Measurements from ENCODE around the gene CD209. TPM values are rescaled to one million over a fixed set of nuclear protein-coding genes. Genes with fewer than 3 reads are reported as not detected.
"Not testable (repeated sequence)": the region's sequence is repeated elsewhere in the genome, so short reads cannot be mapped to it uniquely, and the experiment has no call there.

Gene CD209
- total and polyA plus RNA-seq, 12 donors, result 0.67 to 50.6 (median 14.8) TPM

DNA sequence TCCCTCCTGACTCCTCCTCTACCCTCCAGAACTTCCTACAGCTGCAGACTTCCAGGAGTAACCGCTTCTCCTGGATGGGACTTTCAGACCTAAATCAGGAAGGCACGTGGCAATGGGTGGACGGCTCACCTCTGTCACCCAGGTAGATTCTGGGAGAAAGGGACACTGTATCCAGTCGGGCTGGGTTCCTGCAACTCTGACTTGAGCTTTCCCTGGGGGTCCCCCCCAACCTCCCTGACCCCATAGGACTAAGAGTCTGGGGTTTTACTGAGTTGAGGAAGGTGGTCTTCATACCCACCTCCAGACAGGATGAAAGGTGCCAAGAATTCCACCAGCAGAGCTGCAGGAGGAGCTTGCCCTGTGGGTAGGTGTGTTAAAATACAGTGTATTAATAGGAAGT lies 20.2 kb upstream of the CD209 start:
- Histone ChIP-seq H3K4me1 (replicated peaks in 1 of 2) (no peaks in the 10 kb centered on the region), H3K9me3 (replicated peaks in 1 of 3) (no peaks in the 10 kb centered on the region), H3K27ac (no peak overlapping the region), H3K4me3 (no peak overlapping the region), H3K36me3 (replicated peaks in 1 of 2) (no peaks in the 10 kb centered on the region), H3K27me3 (no peaks in the 10 kb centered on the region)
- WGBS, 4 donors, result 64 to 87% (median 80%) methylated on average over 4 of the region's 4 CpGs
- TF ChIP-seq POLR2A (IDR thresholded peaks at IDR 0.05), result no peak
- TF ChIP-seq, protein P1, sequence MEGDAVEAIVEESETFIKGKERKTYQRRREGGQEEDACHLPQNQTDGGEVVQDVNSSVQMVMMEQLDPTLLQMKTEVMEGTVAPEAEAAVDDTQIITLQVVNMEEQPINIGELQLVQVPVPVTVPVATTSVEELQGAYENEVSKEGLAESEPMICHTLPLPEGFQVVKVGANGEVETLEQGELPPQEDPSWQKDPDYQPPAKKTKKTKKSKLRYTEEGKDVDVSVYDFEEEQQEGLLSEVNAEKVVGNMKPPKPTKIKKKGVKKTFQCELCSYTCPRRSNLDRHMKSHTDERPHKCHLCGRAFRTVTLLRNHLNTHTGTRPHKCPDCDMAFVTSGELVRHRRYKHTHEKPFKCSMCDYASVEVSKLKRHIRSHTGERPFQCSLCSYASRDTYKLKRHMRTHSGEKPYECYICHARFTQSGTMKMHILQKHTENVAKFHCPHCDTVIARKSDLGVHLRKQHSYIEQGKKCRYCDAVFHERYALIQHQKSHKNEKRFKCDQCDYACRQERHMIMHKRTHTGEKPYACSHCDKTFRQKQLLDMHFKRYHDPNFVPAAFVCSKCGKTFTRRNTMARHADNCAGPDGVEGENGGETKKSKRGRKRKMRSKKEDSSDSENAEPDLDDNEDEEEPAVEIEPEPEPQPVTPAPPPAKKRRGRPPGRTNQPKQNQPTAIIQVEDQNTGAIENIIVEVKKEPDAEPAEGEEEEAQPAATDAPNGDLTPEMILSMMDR (IDR thresholded peaks at IDR 0.05), result no peak
- DNase-seq, result no peak
- intact Hi-C loops (cut with DNase I), result no loop called here

DNA sequence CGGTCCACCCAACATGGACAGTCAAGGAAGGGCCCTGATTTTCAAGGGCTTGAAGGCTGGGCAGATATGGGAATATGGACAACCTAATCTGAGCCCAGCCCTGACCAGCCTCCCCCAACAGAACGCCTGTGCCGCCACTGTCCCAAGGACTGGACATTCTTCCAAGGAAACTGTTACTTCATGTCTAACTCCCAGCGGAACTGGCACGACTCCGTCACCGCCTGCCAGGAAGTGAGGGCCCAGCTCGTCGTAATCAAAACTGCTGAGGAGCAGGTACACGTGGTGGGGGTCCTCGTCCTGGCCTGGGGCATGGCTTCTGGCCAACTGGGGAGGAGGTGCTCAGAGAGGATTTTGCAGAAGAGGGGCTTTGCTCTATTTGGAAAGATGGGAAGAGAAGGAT lies 19.2 kb upstream of the CD209 start:
- H3K4me1 ChIP-seq (replicated peaks in 1 of 2), result no peaks in the 10 kb centered on the region
- WGBS, 4 donors, result 68 to 84% (median 74%) methylated on average over 11 of the region's 11 CpGs
- no peaks in the 10 kb centered on the region for H3K36me3 ChIP-seq (replicated peaks in 1 of 2)
- TF ChIP-seq, protein P1 (IDR thresholded peaks at IDR 0.05), result no peak
- no peaks in the 10 kb centered on the region for H3K9me3 ChIP-seq (replicated peaks in 1 of 3)
- intact Hi-C loops (cut with DNase I), result no loop called here
- no peaks in the 10 kb centered on the region for H3K27me3 ChIP-seq
- no peak overlapping the region for H3K4me3 ChIP-seq
- no peak for DNase-seq
- H3K27ac ChIP-seq, result no peak overlapping the region

DNA sequence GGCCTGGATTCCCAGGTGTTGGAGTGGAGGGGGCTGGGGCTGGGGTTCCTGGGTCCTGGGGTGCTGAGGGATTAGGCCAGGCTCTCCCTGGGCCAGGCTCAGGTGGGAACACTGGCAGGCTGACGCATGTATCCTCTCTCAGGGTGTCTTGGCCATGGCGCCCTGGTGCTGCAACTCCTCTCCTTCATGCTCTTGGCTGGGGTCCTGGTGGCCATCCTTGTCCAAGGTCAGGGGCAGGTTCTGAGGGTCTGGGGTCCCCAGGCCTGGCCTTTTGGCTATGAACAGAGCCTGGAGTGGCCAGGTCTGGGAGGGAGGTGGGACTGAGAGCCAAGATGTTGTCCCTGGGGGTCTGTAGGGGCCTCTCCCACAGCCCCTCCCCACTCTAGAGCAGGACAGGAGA lies 17.7 kb upstream of the CD209 start:
- DNase-seq, result peak in 1 of 7 donors; percentile 11
- H3K36me3 ChIP-seq (replicated peaks in 1 of 2); intact Hi-C loops (cut with DNase I); H3K27me3 ChIP-seq; H3K27ac ChIP-seq; H3K4me3 ChIP-seq; H3K9me3 ChIP-seq (replicated peaks in 1 of 3); H3K4me1 ChIP-seq (replicated peaks in 1 of 2): not testable (repeated sequence)
- WGBS, 4 donors, result 85 to 100% (median 90%) methylated on average over 1 to 2 of the region's 2 CpGs; no CpG with 5 or more reads in 1 of the 4 donors

DNA sequence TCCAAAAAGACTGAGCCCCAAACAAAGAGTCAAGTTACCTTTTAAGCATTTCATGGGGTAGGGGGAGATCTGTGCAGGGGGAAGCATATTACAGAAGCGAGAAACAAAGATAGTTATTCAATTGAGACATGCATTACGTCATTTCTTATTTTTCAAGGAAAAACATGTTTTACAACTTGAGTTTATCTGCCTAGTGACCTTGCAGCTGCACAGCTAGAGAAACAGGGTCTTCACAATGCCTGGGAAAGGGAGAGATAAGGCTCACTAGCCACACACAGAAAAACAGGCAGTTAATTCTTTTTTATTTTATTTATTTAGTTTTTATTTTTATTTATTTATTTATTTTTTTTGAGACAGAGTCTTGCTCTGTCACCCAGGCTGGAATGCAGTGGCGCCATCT lies 16.8 kb upstream of the CD209 start:
- H3K4me3 ChIP-seq; H3K36me3 ChIP-seq (replicated peaks in 1 of 2); DNase-seq; H3K27me3 ChIP-seq; intact Hi-C loops (cut with DNase I); H3K4me1 ChIP-seq (replicated peaks in 1 of 2); H3K9me3 ChIP-seq (replicated peaks in 1 of 3); H3K27ac ChIP-seq: not testable (repeated sequence)
- WGBS, 4 donors, result 41 to 50% (median 45%) methylated on average over 3 of the region's 3 CpGs

DNA sequence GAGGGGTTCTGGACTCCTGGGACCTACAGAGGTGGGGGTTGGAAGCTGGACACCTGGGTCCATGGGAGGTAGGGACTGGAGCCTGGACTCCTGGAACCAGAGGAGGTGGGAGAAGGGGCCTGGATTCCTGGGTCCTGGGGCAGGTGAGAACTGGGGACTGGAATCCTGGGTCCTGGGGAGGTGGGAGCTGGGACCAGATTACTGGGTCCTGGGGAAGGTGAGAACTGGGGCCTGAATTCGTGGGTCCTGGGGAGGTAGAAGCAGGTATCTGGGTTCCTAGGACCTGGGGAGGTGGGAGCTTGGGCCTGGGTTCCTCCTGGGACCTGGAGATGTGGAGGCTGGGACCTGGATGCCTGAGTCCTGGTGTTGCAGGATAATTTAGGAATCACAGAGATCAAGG lies 16.4 kb upstream of the CD209 start:
- Histone ChIP-seq H3K9me3 (replicated peaks in 1 of 3) (no peaks in the 10 kb centered on the region), H3K4me3 (no peak overlapping the region), H3K27me3 (no peaks in the 10 kb centered on the region), H3K27ac (no peak overlapping the region), H3K4me1 (replicated peaks in 1 of 2) (no peaks in the 10 kb centered on the region), H3K36me3 (replicated peaks in 1 of 2) (no peaks in the 10 kb centered on the region)
- intact Hi-C loops (cut with DNase I), result no loop called here
- DNase-seq, result peak in 1 of 7 donors; percentile 10
- no peak for TF ChIP-seq POLR2A (IDR thresholded peaks at IDR 0.05)
- TF ChIP-seq, protein P1 (IDR thresholded peaks at IDR 0.05), result no peak
- WGBS, 4 donors, result 67 to 86% (median 74%) methylated on average over 1 of the region's 1 CpG
